ENCODE data around the gene PTPRD.

The PTPRD gene

DNA sequence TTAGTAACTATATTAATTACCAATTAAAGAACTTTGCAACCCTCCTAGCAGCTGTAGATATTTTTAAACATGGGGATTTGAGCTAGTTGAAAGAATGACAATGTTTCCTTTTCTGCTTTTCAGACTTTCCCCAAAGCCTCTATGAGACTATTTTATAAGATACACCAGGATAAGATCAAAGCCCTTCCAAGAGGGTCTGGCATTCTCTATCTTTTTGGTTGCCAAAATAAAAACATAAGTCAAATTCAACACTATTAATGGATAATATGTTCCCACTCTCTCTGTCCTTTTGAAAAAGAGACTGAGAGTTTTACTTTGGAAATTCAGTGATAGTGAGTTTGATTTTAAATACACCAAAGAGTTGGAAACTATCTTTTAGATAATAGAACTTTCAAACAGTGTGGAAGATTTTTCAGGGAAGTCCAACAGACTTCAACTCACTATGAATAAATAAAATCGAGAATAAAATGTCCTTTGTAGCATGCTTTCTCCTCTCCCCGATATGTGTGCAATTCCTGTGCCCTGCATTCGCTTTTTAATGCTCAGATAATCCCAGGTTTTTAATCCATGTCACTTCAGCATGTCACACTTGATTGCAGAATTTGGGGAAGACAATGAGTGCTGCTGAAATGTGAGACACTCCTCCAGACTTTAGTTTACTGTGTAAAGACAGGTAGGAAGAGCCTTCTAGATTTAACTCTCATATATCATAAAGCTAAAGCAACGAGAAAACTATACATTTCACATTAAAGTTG is 1717.5 kb downstream of the PTPRD start:
- no peak for TF ChIP-seq POLR2A (IDR thresholded peaks at IDR 0.05; ENCODE audit: low read depth, low read length)
- no peak for TF ChIP-seq POLR2AphosphoS5 (IDR thresholded peaks at IDR 0.05; ENCODE audit: low read depth, low read length)
- no peak for TF ChIP-seq TAF1 (IDR thresholded peaks at IDR 0.05; ENCODE audit: borderline replicate concordance, low read depth, low read length)
- no peak for FAIRE-seq
- DNase-seq (ENCODE audit: insufficient read length), result no peak

DNA sequence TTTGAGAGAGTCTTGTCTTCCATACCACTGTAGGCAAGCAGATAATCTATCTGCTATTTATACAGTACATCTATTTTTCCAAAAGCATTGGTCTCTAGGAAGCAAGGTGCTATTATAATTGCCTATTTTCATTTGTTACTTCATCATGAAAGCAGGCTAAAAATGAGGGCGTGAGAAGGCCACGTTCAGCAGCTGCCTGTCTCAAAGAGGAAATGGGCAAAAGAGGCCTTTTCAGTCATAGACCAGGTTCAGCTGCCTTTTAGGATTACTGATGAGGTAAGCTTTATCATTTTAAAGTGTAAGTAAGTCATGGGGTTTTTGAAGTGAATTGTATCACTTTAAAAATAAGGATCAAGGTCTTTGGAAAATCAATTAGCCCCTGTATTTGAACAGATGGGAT is 1722.1 kb downstream of the PTPRD start:
- FAIRE-seq (no peak), DNase-seq (ENCODE audit: insufficient read length) (no peak)
- TF ChIP-seq TAF1 (IDR thresholded peaks at IDR 0.05; ENCODE audit: borderline replicate concordance, low read depth, low read length), result no peak
- no peak for TF ChIP-seq POLR2AphosphoS5 (IDR thresholded peaks at IDR 0.05; ENCODE audit: low read depth, low read length)
- TF ChIP-seq POLR2A (IDR thresholded peaks at IDR 0.05; ENCODE audit: low read depth, low read length), result no peak

DNA sequence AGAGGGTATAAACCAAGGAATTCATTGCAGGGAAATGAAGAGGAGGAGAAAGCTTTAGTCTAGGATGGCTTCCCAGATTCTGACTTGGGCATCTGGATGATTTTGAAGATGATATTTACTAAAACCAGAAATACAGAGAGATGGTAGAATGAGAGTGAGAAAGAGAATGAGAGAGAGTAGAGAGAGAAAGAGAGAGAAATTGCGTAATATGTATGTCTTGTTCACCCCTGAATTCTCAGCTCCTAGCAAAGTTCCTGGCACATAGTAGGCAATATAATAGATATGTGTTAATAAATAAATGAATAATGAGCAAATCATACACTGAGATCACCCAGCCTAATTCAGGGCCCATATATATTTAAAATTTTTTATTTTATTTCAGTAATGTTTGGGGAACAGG is 1723.7 kb downstream of the PTPRD start:
- FAIRE-seq, result no peak
- no peak for DNase-seq (ENCODE audit: insufficient read length)
- no peak for TF ChIP-seq POLR2A (IDR thresholded peaks at IDR 0.05; ENCODE audit: low read depth, low read length)
- no peak for TF ChIP-seq TAF1 (IDR thresholded peaks at IDR 0.05; ENCODE audit: borderline replicate concordance, low read depth, low read length)
- TF ChIP-seq POLR2AphosphoS5 (IDR thresholded peaks at IDR 0.05; ENCODE audit: low read depth, low read length), result no peak

DNA sequence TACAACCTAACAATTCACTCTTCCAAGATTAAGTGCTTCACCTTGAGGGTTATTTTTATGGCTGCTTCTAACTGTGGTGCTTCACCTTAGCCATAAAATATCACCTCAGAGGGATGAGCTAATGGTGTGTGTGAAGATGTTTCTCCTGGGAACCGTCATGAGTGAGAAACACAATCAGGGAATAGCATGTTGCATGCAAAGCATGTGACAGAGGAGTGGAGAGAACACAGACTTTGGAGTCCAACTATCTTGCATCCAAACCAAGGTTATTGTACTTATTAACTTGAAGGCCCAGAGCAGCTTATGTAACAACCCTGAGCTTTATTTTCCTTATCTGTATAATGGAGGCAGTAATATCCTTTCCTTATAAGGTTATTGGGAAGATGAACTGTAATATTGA is 1724.2 kb downstream of the PTPRD start:
- TF ChIP-seq TAF1 (IDR thresholded peaks at IDR 0.05; ENCODE audit: borderline replicate concordance, low read depth, low read length) (no peak), POLR2A (IDR thresholded peaks at IDR 0.05; ENCODE audit: low read depth, low read length) (no peak), POLR2AphosphoS5 (IDR thresholded peaks at IDR 0.05; ENCODE audit: low read depth, low read length) (no peak)

DNA sequence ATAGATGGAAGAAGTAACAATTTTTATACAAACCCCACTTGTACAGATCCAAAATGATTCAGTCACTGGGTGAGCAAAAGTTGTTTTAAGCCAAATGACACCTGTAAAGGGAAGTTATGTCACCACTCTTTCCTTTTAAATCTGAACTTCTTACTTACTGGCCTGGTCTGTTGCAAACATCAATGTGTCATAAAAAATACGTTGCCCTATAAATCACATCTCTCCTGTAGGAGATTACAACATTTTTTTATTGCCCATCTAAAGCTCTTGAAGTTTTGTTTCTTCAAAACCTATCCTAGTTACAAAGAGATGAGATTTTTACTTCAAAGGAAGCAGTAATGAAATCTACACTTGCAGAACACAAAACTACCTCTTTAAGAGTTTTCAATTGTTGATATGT is 1725.4 kb downstream of the PTPRD start:
- no peak for TF ChIP-seq TAF1 (IDR thresholded peaks at IDR 0.05; ENCODE audit: borderline replicate concordance, low read depth, low read length)
- no peak for TF ChIP-seq POLR2A (IDR thresholded peaks at IDR 0.05; ENCODE audit: low read depth, low read length)
- no peak for TF ChIP-seq POLR2AphosphoS5 (IDR thresholded peaks at IDR 0.05; ENCODE audit: low read depth, low read length)
- DNase-seq (ENCODE audit: insufficient read length), result no peak

More for the DNA sequence above, 1724.2 kb downstream of the PTPRD start:
- DNase-seq (ENCODE audit: insufficient read length), result no peak
- no peak for FAIRE-seq

DNA sequence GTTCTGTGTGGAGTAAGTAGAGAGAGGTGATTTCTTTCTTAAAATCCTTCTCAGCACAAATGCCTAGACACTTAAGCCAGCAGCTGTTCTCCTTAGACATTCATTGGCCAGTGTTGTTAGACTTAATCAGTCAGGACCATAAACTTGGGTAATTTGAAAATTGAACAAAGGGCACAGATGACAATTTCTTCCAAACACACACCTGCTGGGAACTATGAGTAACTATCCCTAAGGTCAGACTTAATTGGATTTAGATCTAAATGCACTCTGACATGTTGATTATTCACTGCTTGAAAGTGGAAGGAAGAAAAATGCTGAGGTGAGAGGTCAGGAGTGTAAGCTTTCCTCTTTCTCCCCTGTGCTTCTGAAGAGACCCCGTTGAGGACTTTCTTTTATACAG is 1729.5 kb downstream of the PTPRD start:
- TF ChIP-seq TAF1 (IDR thresholded peaks at IDR 0.05; ENCODE audit: borderline replicate concordance, low read depth, low read length) (no peak), POLR2AphosphoS5 (IDR thresholded peaks at IDR 0.05; ENCODE audit: low read depth, low read length) (no peak), POLR2A (IDR thresholded peaks at IDR 0.05; ENCODE audit: low read depth, low read length) (no peak)
- DNase-seq (ENCODE audit: insufficient read length), result no peak
- no peak for FAIRE-seq

More for the DNA sequence above, 1725.4 kb downstream of the PTPRD start:
- FAIRE-seq, result no peak

DNA sequence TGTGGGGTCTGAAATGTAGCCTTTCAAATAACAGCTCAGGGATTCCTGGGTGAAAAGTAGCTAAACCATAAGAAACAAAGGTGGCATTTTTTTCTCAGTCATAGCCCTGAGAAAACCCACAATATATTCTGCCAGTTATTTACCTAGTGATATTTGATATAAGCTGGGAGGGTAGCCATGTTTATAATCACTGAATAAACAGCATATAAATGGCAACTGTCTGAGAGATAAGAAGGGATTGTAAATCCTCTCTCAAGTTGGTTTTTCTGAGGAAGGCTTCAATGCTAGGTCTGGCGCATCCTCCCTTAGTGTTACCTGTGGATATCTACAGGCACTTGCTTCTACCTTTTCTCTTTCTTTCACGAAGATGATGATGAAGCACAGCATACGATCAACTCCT is 1732.7 kb downstream of the PTPRD start:
- no peak for FAIRE-seq
- DNase-seq (ENCODE audit: insufficient read length), result no peak
- no peak for TF ChIP-seq POLR2AphosphoS5 (IDR thresholded peaks at IDR 0.05; ENCODE audit: low read depth, low read length)
- no peak for TF ChIP-seq POLR2A (IDR thresholded peaks at IDR 0.05; ENCODE audit: low read depth, low read length)
- TF ChIP-seq TAF1 (IDR thresholded peaks at IDR 0.05; ENCODE audit: borderline replicate concordance, low read depth, low read length), result no peak

DNA sequence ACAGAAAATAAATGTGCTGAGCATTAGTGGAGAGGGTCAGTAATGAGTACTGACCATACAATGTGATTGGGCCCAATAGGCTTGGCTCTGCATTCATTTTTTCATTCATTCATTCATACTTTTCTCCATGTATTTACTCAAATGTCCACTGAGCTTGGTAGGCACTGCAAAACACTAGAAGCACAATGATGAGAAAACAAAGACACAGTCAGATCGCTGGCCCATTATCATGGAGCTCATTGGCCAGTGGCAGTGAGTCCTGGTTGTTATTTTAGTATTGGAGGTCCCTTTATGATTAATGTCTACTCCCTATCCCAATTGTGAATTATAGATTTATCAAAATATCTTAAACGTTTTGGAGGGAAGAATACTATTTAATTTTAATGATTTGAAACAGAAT is 1733.5 kb downstream of the PTPRD start:
- DNase-seq (ENCODE audit: insufficient read length), result no peak
- no peak for FAIRE-seq
- TF ChIP-seq TAF1 (IDR thresholded peaks at IDR 0.05; ENCODE audit: borderline replicate concordance, low read depth, low read length) (no peak), POLR2A (IDR thresholded peaks at IDR 0.05; ENCODE audit: low read depth, low read length) (no peak), POLR2AphosphoS5 (IDR thresholded peaks at IDR 0.05; ENCODE audit: low read depth, low read length) (no peak)

DNA sequence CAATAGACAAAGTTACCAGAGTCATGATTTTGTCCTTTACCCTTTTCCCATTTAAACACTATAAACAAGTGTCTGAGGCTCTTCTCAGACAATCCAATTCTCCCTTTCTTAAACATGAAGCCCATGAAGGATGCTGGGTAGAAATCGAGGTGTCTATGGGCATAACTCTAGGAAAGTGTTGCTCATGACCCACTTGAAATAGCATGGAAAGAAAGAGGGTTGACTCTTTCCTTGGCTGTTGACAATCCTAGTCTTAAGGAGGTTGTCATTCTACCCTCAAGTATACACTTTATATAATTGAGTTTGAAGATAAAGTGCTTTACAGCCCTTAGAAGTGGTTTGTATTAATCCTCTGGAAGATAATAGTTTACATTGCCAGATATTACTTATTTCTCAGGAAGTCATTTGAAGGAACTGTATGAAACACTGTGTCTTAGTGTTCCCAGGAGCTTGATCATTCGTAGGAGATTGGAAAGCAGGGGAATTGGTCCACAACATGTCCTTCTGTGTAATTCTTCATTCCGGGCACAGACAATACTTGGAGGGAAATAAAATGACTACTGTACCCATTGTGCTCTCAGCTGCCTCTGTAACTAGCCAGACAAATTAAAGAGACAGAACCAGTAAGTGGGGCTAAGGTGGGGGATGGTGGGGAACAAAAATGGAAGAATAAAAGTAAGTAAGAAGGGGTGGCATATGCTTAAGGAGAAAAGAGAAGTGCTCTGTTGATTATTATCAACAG is 1734.9 kb downstream of the PTPRD start:
- FAIRE-seq, result no peak
- DNase-seq (ENCODE audit: insufficient read length), result no peak

DNA sequence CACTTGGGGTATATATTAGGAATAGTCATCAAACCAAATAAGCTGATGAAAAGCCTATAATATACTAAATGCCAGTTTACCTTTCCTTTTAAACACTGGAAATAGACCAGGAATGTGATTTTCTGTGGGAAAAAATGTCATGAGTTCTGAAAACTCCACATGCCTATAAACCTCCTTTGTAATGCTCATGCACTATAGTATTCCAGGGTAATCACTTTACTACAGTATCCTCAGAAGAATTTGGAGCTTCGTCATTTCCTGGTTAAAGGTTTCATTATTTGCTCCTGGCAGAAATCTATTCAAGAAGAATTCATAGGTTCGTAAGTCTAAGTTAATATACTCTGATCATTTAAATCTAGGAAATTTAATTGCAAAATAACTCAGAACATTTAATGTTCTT is 1736.5 kb downstream of the PTPRD start:
- FAIRE-seq (no peak), DNase-seq (ENCODE audit: insufficient read length) (no peak)
- TF ChIP-seq POLR2A (IDR thresholded peaks at IDR 0.05; ENCODE audit: low read depth, low read length) (no peak), POLR2AphosphoS5 (IDR thresholded peaks at IDR 0.05; ENCODE audit: low read depth, low read length) (no peak), TAF1 (IDR thresholded peaks at IDR 0.05; ENCODE audit: borderline replicate concordance, low read depth, low read length) (no peak)

More for the DNA sequence above, 1734.9 kb downstream of the PTPRD start:
- TF ChIP-seq POLR2AphosphoS5 (IDR thresholded peaks at IDR 0.05; ENCODE audit: low read depth, low read length) (no peak), POLR2A (IDR thresholded peaks at IDR 0.05; ENCODE audit: low read depth, low read length) (no peak), TAF1 (IDR thresholded peaks at IDR 0.05; ENCODE audit: borderline replicate concordance, low read depth, low read length) (no peak)

DNA sequence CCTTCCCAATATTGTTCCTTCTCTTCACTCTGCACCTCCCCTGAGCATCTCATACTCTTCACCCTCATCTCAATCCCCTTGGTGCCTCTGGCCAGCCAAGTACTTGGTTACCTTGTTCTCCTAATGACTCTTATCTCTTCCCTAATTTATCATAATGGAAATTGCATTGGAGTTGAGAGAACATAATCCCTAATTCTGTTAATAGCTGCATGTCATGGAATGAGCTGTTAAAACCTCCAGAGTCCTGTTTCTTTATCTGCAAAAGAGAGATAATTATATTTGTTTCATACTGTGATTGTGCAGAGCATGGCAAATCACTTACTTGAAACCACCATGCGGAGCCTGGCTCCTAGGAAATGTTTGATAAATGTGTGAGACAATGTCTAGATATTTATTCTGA is 1738.3 kb downstream of the PTPRD start:
- no peak for FAIRE-seq
- no peak for DNase-seq (ENCODE audit: insufficient read length)
- TF ChIP-seq POLR2A (IDR thresholded peaks at IDR 0.05; ENCODE audit: low read depth, low read length), result no peak
- TF ChIP-seq POLR2AphosphoS5 (IDR thresholded peaks at IDR 0.05; ENCODE audit: low read depth, low read length), result no peak
- no peak for TF ChIP-seq TAF1 (IDR thresholded peaks at IDR 0.05; ENCODE audit: borderline replicate concordance, low read depth, low read length)

DNA sequence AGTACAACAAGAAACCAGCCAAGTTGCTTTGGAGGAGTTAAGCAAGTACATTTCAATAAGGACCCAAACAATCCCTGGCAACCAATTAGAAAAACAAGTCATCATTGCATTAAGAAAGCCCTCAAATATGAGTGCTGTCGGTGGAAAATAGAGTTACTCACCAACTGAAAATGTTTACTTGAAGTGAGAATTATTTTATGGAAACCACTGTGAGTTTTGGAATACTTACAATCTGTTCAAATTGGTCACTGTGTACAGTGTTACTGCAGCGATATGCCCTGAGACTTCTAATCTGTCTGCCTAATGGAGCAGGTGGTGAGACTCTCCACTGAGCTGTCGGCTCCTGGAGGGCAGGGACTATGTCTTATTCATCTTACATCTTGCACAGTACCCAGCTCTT is 1740.0 kb downstream of the PTPRD start:
- TF ChIP-seq POLR2AphosphoS5 (IDR thresholded peaks at IDR 0.05; ENCODE audit: low read depth, low read length) (no peak), TAF1 (IDR thresholded peaks at IDR 0.05; ENCODE audit: borderline replicate concordance, low read depth, low read length) (no peak), POLR2A (IDR thresholded peaks at IDR 0.05; ENCODE audit: low read depth, low read length) (no peak)
- FAIRE-seq (no peak), DNase-seq (ENCODE audit: insufficient read length) (no peak)

Measured in GM12892 (cell line).